Body of pancreas (tissue), 4 donors: Measurements from ENCODE around the gene GABRG3. TPM values are rescaled to one million over a fixed set of nuclear protein-coding genes. Genes with fewer than 3 reads are reported as not detected.

Experiments used
- ATAC-seq: fragments of 150-250 bp; one replicate; pipeline ENCODE4 v1.9.1; 2016
- DNase-seq, 4 donors: peaks; one replicate each; pipeline ENCODE4 v3.0.0-alpha.2; 2019
- H3K27ac ChIP-seq, 4 donors: fragments of 200-600 bp; sonication (generic); 1 replicate in 3 of 4; 2 replicates in 1 of 4; pipeline versions ENCODE4 v1.5.1 to v1.6.1; 2016 to 2019; ENCODE audit warnings: mild to moderate bottlenecking in 1 of 4, mixed read lengths in 1 of 4, moderate library complexity in 1 of 4
- H3K27me3 ChIP-seq, 2 donors: fragments of 200-600 bp; sonication (generic); one replicate each; pipeline ENCODE4 v1.6.0; 2016; ENCODE audit warnings: mild to moderate bottlenecking in 1 of 2
- H3K36me3 ChIP-seq, 2 donors: fragments of 200-600 bp; sonication (generic); replicated peaks in 1 of 2; 2 replicates each; pipeline ENCODE4 v1.5.1; 2016; ENCODE audit warnings: low read depth in 2 of 2; ENCODE audit not compliant: insufficient read depth in 1 of 2
- H3K4me1 ChIP-seq: fragments of 200-600 bp; sonication (generic); one replicate; pipeline ENCODE4 v1.6.0; 2016
- H3K4me3 ChIP-seq, 2 donors: fragments of 200-600 bp; sonication (generic); 1 replicate in 1 of 2; 2 replicates in 1 of 2; pipeline ENCODE4 v1.5.1; 2016 to 2019
- H3K9me3 ChIP-seq, 3 donors: fragments of 200-600 bp; sonication (generic); 1 replicate in 2 of 3; 2 replicates in 1 of 3; pipeline ENCODE4 v1.5.1; 2016
- CTCF ChIP-seq, 7 experiments: fragments of 450-650 bp in 4 of 7; fragments of 200-600 bp in 3 of 7; sonication (generic) in 3 of 7; IDR thresholded peaks; one replicate each; pipeline ENCODE4 v1.5.1; 2016 to 2019; ENCODE audit warnings: antibody characterized with exemption in 7 of 7
- POLR2A ChIP-seq, 3 donors: fragments of 450-650 bp; IDR thresholded peaks; one replicate each; pipeline ENCODE4 v1.6.1; 2016; ENCODE audit warnings: antibody characterized with exemption in 3 of 3, mild to moderate bottlenecking in 2 of 3
- WGBS, 2 donors: methylation state at CpG; one replicate each; pipeline ENCODE4 v1.1.5; 2017; 5-methylcytosine and 5-hydroxymethylcytosine counted together
- intact Hi-C: fragments of 100-400 bp; cut with DNase I; formaldehyde crosslinking; loops from one replicate; pipeline ENCODE4 v1.15.1; 2023
- total RNA-seq, 2 donors: library from RNA; depleted of rRNA; stranded (reverse); fragments of >200 nt; gene quantifications; one replicate each; pipeline ENCODE4 v1.1.0, GENCODE V29; 2016

Gene GABRG3
- total RNA-seq, 2 donors from 2014 or later, result not detected

- Histone ChIP-seq H3K36me3 (no peaks in the 10 kb centered on the region), H3K4me3 (no peak overlapping the region), H3K4me1 (no peaks in the 10 kb centered on the region), H3K27ac (no peak overlapping the region), H3K9me3 (no peaks in the 10 kb centered on the region), H3K27me3 (no peaks in the 10 kb centered on the region)
- TF ChIP-seq CTCF (IDR thresholded peaks at IDR 0.05) (no peak), POLR2A (IDR thresholded peaks at IDR 0.05) (no peak)
- 41 to 46% methylated on average over 2 of the region's 2 CpGs for WGBS, 2 donors
- ATAC-seq (no peak), DNase-seq (no peak)
- intact Hi-C loops, result no loop called here
Observed at GRCh38 chr15:27396521-27396920, 425.5 kb downstream of the GABRG3 start.

GRCh38 chr15:27396996-27397395 is 426.0 kb downstream of the GABRG3 start:
- Histone ChIP-seq H3K27ac (no peak overlapping the region), H3K9me3 (no peaks in the 10 kb centered on the region), H3K27me3 (no peaks in the 10 kb centered on the region), H3K36me3 (no peaks in the 10 kb centered on the region), H3K4me1 (no peaks in the 10 kb centered on the region), H3K4me3 (no peak overlapping the region)
- ATAC-seq, result no peak
- intact Hi-C loops, result no loop called here
- 72 to 77% methylated on average over 6 of the region's 6 CpGs for WGBS, 2 donors
- DNase-seq, result no peak
- TF ChIP-seq CTCF (IDR thresholded peaks at IDR 0.05) (no peak), POLR2A (IDR thresholded peaks at IDR 0.05) (no peak)

- 49 to 59% methylated on average over 8 of the region's 8 CpGs for WGBS, 2 donors
- Histone ChIP-seq H3K4me1 (no peaks in the 10 kb centered on the region), H3K27ac (no peak overlapping the region), H3K4me3 (no peak overlapping the region), H3K36me3 (no peaks in the 10 kb centered on the region), H3K27me3 (no peaks in the 10 kb centered on the region), H3K9me3 (no peaks in the 10 kb centered on the region)
- TF ChIP-seq POLR2A (IDR thresholded peaks at IDR 0.05) (no peak), CTCF (IDR thresholded peaks at IDR 0.05) (no peak)
- intact Hi-C loops, result no loop called here
- ATAC-seq (no peak), DNase-seq (no peak)
Observed at GRCh38 chr15:27398631-27399161, 427.7 kb downstream of the GABRG3 start.

- DNase-seq, result no peak
- H3K4me3 ChIP-seq, result no peak overlapping the region
- H3K27me3 ChIP-seq, result no peaks in the 10 kb centered on the region
- no peaks in the 10 kb centered on the region for H3K4me1 ChIP-seq
- intact Hi-C loops, result no loop called here
- TF ChIP-seq CTCF (IDR thresholded peaks at IDR 0.05), result no peak
- no peak for TF ChIP-seq POLR2A (IDR thresholded peaks at IDR 0.05)
- 45 to 51% methylated on average over 6 of the region's 6 CpGs for WGBS, 2 donors
- ATAC-seq, result no peak
- no peak overlapping the region for H3K27ac ChIP-seq
- H3K9me3 ChIP-seq, result no peaks in the 10 kb centered on the region
- H3K36me3 ChIP-seq, result no peaks in the 10 kb centered on the region
Observed at GRCh38 chr15:27399241-27399640, 428.3 kb downstream of the GABRG3 start.

GRCh38 chr15:27401471-27401870 is 430.5 kb downstream of the GABRG3 start:
- no peaks in the 10 kb centered on the region for H3K27me3 ChIP-seq
- intact Hi-C loops, result no loop called here
- H3K27ac ChIP-seq, result no peak overlapping the region
- no peaks in the 10 kb centered on the region for H3K4me1 ChIP-seq
- H3K4me3 ChIP-seq, result no peak overlapping the region
- no peak for ATAC-seq
- no peak for DNase-seq
- no peaks in the 10 kb centered on the region for H3K36me3 ChIP-seq
- TF ChIP-seq CTCF (IDR thresholded peaks at IDR 0.05) (no peak), POLR2A (IDR thresholded peaks at IDR 0.05) (no peak)
- no peaks in the 10 kb centered on the region for H3K9me3 ChIP-seq
- 64 to 69% methylated on average over 5 of the region's 5 CpGs for WGBS, 2 donors
